ENCODE data around the gene DPF1.
"Not testable (repeated sequence)": the region's sequence is repeated elsewhere in the genome, so short reads cannot be mapped to it uniquely, and the experiment has no call there.

DPF1 gene

GRCh38 chr19:38228491-38229439, 4.7 kb upstream of the DPF1 start:
- Histone ChIP-seq H3K36me3 (ENCODE audit: insufficient read depth, low read length) (no peaks in the 10 kb centered on the region), H3K9me3 (ENCODE audit: low read depth, low read length) (no peaks in the 10 kb centered on the region), H3K4me3 (peak overlapping the region; percentile 78), H3K9ac (ENCODE audit: insufficient read length) (no peak overlapping the region), H3K27ac (no peak overlapping the region)
- TF ChIP-seq EZH2 (IDR thresholded peaks at IDR 0.05) (no peak), POLR2AphosphoS5 (IDR thresholded peaks at IDR 0.05; ENCODE audit: borderline replicate concordance, low read depth, low read length) (no peak), FOXP2 (optimal IDR thresholded peaks at IDR 0.05; ENCODE audit: control extremely low read depth, extremely low read length, insufficient read depth) (no peak)
- DNase-seq (ENCODE audit: low read depth, low spot score) = no peak

DNA sequence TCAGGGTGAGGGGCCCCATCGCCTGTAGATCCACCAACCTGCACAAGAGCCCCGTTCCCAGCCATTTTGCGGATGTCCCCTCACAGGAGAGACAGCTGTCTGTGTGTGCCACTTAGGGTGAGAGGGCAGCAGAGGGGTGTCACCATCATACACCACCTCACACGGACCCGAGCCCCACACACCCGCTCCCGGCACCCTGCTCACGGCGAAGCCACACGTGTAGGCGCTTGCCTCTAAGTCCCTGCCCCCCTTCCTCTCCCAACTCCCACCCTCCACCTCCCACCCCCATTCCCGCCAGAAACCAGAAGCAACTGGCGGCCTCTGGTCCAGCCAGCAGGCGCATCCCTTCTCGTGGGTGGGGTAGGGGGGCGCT, 4.0 kb upstream of the DPF1 start:
- DNase-seq (ENCODE audit: low read depth, low spot score) = no peak
- no peak overlapping the region for H3K27ac ChIP-seq
- no peak overlapping the region for H3K4me3 ChIP-seq
- H3K9me3 ChIP-seq (ENCODE audit: low read depth, low read length) = no peaks in the 10 kb centered on the region
- no peaks in the 10 kb centered on the region for H3K36me3 ChIP-seq (ENCODE audit: insufficient read depth, low read length)
- no peak overlapping the region for H3K9ac ChIP-seq (ENCODE audit: insufficient read length)
- TF ChIP-seq EZH2 (IDR thresholded peaks at IDR 0.05) (no peak), FOXP2 (optimal IDR thresholded peaks at IDR 0.05; ENCODE audit: control extremely low read depth, extremely low read length, insufficient read depth) (no peak), POLR2AphosphoS5 (IDR thresholded peaks at IDR 0.05; ENCODE audit: borderline replicate concordance, low read depth, low read length) (no peak)

DNA sequence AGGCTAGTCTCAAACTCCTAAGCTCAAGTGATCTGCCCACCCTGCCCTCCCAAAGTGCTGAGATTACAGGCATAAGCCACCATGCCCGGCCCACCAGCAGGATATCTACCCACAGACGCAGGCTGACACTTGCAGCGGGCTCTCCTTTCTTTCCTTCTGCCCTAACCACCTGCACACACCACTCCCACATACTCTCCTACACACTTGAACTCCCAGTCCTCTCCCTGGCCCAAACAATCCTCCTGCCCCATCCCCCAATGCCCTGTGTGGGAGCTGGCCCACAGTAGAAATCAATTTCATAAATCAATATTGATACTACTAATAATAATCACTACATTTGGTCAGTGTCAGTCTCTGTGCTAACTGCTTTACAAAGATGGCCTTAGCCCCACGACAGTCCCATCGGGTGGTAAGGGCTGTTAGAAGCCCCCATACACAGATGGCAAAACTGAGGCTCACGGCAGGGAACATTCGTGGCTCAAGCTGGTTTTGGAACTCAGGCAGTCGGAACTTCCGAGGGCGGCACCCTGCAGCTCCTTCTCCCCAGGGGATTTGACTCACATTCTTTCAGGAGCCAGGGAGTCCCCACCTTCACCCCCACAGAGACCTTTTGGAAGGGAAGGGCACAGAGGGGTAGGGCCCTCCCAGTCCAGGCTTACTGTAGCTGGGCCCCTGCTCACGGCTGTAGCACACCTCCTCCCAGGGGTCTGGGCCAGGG, 3.4 kb upstream of the DPF1 start:
- H3K36me3 ChIP-seq (ENCODE audit: insufficient read depth, low read length) = no peaks in the 10 kb centered on the region
- H3K9me3 ChIP-seq (ENCODE audit: low read depth, low read length) = no peaks in the 10 kb centered on the region
- no peak for DNase-seq (ENCODE audit: low read depth, low spot score)
- H3K27ac ChIP-seq = no peak overlapping the region
- no peak overlapping the region for H3K9ac ChIP-seq (ENCODE audit: insufficient read length)
- TF ChIP-seq POLR2AphosphoS5 (IDR thresholded peaks at IDR 0.05; ENCODE audit: borderline replicate concordance, low read depth, low read length) (no peak), EZH2 (IDR thresholded peaks at IDR 0.05) (no peak), FOXP2 (optimal IDR thresholded peaks at IDR 0.05; ENCODE audit: control extremely low read depth, extremely low read length, insufficient read depth) (no peak)
- no peak overlapping the region for H3K4me3 ChIP-seq

GRCh38 chr19:38224863-38225218, 819 bp upstream of the DPF1 start:
- not testable (repeated sequence) for DNase-seq (ENCODE audit: low read depth, low spot score); H3K36me3 ChIP-seq (ENCODE audit: insufficient read depth, low read length); H3K9ac ChIP-seq (ENCODE audit: insufficient read length); H3K9me3 ChIP-seq (ENCODE audit: low read depth, low read length); H3K27ac ChIP-seq
- peak overlapping the region; percentile 84; the same call in 1 of the 2 replicates for H3K4me3 ChIP-seq

- H3K9me3 ChIP-seq (ENCODE audit: low read depth, low read length) = no peaks in the 10 kb centered on the region
- no peaks in the 10 kb centered on the region; the same call in 1 of the 2 replicates for H3K36me3 ChIP-seq (ENCODE audit: insufficient read depth, low read length)
- peak overlapping the region; percentile 45 for H3K9ac ChIP-seq (ENCODE audit: insufficient read length)
- peak overlapping the region; percentile 84 for H3K4me3 ChIP-seq
- no peak overlapping the region for H3K27ac ChIP-seq
- DNase-seq (ENCODE audit: low read depth, low spot score) = no peak
- no peak for TF ChIP-seq POLR2AphosphoS5 (IDR thresholded peaks at IDR 0.05; ENCODE audit: borderline replicate concordance, low read depth, low read length)
- TF ChIP-seq EZH2 (IDR thresholded peaks at IDR 0.05) = no peak
- no peak for TF ChIP-seq FOXP2 (optimal IDR thresholded peaks at IDR 0.05; ENCODE audit: control extremely low read depth, extremely low read length, insufficient read depth)
Observed at GRCh38 chr19:38223617-38224013, 407 bp downstream of the DPF1 start.

GRCh38 chr19:38223119-38223523, 901 bp downstream of the DPF1 start:
- DNase-seq (ENCODE audit: low read depth, low spot score) = no peak
- Histone ChIP-seq H3K9me3 (ENCODE audit: low read depth, low read length) (no peaks in the 10 kb centered on the region), H3K9ac (ENCODE audit: insufficient read length) (peak overlapping the region; percentile 20), H3K4me3 (peak overlapping the region; percentile 84), H3K27ac (no peak overlapping the region), H3K36me3 (ENCODE audit: insufficient read depth, low read length) (peaks cover 3% of the 10 kb centered on the region; the same call in 1 of the 2 replicates)
- TF ChIP-seq EZH2 (IDR thresholded peaks at IDR 0.05) (no peak), FOXP2 (optimal IDR thresholded peaks at IDR 0.05; ENCODE audit: control extremely low read depth, extremely low read length, insufficient read depth) (no peak), POLR2AphosphoS5 (IDR thresholded peaks at IDR 0.05; ENCODE audit: borderline replicate concordance, low read depth, low read length) (no peak)

- H3K36me3 ChIP-seq (ENCODE audit: insufficient read depth, low read length) = peaks cover 3% of the 10 kb centered on the region; the same call in 1 of the 2 replicates
- H3K9ac ChIP-seq (ENCODE audit: insufficient read length) = no peak overlapping the region
- H3K27ac ChIP-seq = no peak overlapping the region
- H3K9me3 ChIP-seq (ENCODE audit: low read depth, low read length) = no peaks in the 10 kb centered on the region
- TF ChIP-seq POLR2AphosphoS5 (IDR thresholded peaks at IDR 0.05; ENCODE audit: borderline replicate concordance, low read depth, low read length) (no peak), FOXP2 (optimal IDR thresholded peaks at IDR 0.05; ENCODE audit: control extremely low read depth, extremely low read length, insufficient read depth) (no peak), EZH2 (IDR thresholded peaks at IDR 0.05) (no peak)
- no peak overlapping the region for H3K4me3 ChIP-seq
- DNase-seq (ENCODE audit: low read depth, low spot score) = no peak
Observed at GRCh38 chr19:38221919-38222830, 1.8 kb downstream of the DPF1 start.

GRCh38 chr19:38221421-38221820, 2.6 kb downstream of the DPF1 start:
- TF ChIP-seq POLR2AphosphoS5 (IDR thresholded peaks at IDR 0.05; ENCODE audit: borderline replicate concordance, low read depth, low read length) (no peak), FOXP2 (optimal IDR thresholded peaks at IDR 0.05; ENCODE audit: control extremely low read depth, extremely low read length, insufficient read depth) (no peak), EZH2 (IDR thresholded peaks at IDR 0.05) (no peak)
- H3K27ac ChIP-seq = no peak overlapping the region
- peaks cover 3% of the 10 kb centered on the region; the same call in 1 of the 2 replicates for H3K36me3 ChIP-seq (ENCODE audit: insufficient read depth, low read length)
- H3K9ac ChIP-seq (ENCODE audit: insufficient read length) = no peak overlapping the region
- no peaks in the 10 kb centered on the region for H3K9me3 ChIP-seq (ENCODE audit: low read depth, low read length)
- no peak for DNase-seq (ENCODE audit: low read depth, low spot score)
- H3K4me3 ChIP-seq = no peak overlapping the region

Measured in SK-N-MC (cell line).